Hepatocyte (in vitro differentiated cells): ENCODE data around the gene GLS.

Experiments used
- CTCF ChIP-seq: fragments of 200-600 bp; sonication (generic); IDR thresholded peaks from 2 replicates; pipeline ENCODE4 v1.5.1; 2016; ENCODE audit warnings: antibody characterized with exemption, mild to moderate bottlenecking; ENCODE audit not compliant: poor library complexity
- EZH2 ChIP-seq: fragments of 200-600 bp; sonication (generic); IDR thresholded peaks from 2 replicates; pipeline ENCODE4 v1.6.1; 2016; ENCODE audit warnings: antibody characterized with exemption, mild to moderate bottlenecking, borderline replicate concordance

DNA sequence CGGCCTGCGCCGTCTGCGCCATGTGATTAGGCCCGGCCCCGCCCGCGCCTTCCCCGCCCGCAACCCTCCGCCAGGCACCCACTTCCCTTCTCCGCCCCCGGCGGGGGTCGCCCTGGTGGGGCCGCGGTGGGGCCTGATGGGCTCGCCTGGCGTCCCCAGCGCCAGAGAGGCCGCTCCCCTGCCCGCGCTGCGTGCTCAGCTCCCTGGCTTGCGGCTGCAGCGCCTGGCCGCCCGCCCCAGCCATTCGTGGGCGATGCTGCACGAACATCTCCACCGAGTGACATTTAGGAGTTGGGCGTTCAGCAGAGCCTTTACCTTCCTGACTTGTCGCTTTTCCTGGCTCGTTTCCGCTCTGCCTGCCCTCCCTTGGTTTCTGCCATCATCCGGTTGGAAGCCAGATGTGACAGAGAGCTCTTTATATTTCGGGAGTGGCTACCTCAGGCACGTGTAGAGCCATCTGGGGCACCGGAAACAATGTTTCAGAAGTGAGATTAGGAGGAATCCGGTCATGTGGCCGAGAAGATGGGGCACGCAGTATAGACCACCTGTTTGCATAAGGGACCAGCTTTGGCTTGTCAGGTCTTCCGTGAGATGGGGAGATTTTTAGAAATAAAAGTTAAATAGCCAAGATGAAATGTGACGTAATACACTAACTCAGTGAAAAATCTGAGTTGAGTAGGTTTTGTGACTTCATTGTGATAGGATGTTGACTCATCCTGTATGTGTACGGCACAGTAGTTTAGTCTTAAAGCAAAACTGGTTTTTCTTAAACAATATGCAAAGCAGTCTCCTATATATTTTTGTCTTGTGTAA lies 1.2 kb downstream of the GLS start:
- TF ChIP-seq CTCF (no peak), EZH2 (no peak)
